GM21526 (cell line): ENCODE results near the gene STRN3.

ENCODE experiments used
- ATAC-seq: cut with Tn5 transposase; IDR thresholded peaks from one replicate; pipeline ENCODE4 v1.9.1; 2021; ENCODE audit warnings: moderate library complexity; ENCODE audit not compliant: unreplicated experiment, low FRiP score

The STRN3 gene

GRCh38 chr14:30876692-30877091 is 149.5 kb downstream of the STRN3 start:
- ATAC-seq: no peak

DNA sequence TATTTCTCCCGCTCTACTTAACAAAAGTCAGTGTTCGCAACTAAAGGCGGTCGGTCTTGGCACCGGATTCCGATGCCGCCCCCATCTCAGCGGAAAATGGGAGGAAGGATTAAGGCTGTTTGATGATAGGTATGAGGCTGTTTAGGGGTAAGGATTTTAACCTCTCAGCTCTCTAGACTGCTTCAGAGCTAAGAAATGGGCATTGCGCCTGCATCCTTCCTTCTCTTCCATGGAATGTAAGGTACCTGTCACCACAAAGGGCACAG is 150.5 kb downstream of the STRN3 start:
- no peak for ATAC-seq

DNA sequence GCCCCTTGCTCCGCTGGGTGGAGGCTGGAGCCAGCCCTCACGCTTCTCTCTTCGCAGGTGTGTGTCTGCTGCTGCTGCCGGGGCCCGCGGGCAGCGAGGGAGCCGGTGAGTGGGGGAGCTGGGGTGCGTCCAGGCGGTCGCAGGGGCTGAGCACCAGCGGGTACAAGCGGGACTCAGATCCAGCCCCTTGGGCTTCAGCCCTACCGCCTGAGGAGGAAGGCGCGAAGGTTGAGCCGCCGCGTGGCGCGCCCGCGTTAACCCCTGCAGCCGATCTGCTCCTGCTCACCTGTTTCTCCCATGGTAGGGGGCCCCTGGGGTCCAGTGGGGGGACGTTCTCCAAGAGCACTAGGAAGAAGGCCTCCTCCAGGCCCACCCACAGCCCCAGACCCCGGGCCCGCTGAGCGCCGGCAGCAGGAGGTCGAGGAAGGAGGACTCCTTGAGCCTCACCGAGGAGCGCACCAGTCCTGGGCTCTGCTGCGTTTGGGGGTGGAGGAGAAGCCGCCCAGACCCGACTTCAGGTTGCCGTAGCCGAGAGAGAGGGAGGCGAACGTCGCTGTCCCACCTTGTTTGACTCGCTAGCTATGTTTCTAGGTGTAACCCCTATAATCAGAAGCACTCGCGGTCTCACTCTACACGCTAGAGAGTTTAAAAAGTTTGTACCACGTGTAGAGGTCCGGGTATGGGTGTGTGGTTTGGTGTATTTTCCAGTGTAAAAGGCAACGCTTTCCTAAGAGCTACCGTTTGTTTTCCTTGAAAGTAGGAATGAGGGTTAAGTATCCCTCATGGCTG is 151.0 kb downstream of the STRN3 start:
- peak; percentile 29 for ATAC-seq

DNA sequence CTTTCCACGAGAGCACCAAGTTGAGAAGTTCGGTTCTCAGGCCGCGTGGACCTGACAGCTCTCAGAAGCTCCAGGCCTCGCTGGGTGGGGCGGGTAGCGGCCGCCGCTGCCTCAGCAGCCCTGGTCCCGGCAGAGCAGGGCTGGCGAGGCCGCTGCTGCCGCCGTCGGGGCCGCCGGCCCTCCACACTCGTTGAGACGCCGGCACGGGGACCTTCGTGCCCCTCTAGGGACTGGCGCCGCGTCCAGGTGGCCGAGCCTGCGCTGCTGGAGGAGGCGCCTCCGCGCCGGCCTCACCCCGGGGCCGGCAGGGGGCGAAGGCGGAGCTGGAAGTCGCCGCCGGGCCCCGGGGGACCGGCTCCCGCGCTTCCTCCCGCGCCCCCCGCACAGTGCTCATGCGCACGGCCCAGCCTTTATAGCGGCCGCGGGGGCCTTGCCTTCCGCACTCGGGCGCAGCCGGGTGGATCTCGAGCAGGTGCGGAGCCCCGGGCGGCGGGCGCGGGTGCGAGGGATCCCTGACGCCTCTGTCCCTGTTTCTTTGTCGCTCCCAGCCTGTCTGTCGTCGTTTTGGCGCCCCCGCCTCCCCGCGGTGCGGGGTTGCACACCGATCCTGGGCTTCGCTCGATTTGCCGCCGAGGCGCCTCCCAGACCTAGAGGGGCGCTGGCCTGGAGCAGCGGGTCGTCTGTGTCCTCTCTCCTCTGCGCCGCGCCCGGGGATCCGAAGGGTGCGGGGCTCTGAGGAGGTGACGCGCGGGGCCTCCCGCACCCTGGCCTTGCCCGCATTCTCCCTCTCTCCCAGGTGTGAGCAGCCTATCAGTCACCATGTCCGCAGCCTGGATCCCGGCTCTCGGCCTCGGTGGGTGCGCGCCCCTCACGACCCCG is 151.8 kb downstream of the STRN3 start, which contains the start of gene COCH:
TSS of gene COCH (plus strand) at position 440 of the 879 bp plus-strand sequence. CDS start at position 820, 380 bp downstream.
- ATAC-seq: peak; percentile 76

DNA sequence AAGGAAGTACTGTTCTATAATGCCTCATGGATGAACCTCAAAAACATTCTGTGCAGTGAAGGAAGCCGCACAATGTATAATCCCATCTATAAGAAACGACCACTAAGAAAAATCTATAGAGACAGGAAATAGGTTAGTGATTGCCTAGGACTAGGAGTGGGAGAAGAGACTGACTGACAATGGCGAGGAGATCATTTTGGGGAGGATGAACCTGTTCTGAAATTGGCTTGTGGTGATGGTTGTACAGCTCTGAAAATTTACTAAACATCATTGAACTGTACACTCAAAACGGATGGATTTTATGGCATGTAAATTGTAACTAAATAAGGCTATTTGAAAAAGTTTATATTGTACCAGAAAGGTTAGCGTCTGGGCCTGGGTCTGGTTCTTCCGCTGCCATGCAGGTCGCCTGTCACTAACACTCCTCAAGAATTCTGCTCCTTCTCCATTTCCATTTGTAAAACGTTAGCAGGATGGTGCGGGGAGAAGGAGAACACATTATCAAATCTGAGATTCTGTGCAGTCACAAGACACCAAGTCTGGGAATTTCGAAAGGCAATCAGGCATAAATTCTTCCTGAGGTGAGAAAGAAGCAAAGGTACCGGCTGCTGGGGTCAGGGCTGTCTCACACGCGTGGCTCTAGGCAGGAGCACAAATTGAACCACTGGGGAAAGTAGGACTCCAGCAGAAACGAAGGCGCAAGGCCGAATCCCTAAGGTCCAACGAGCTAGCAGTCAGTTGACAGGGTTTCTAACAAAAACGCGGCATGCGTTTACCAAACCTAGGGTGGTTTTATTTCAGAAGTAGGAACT is 152.7 kb downstream of the STRN3 start:
- ATAC-seq: no peak

DNA sequence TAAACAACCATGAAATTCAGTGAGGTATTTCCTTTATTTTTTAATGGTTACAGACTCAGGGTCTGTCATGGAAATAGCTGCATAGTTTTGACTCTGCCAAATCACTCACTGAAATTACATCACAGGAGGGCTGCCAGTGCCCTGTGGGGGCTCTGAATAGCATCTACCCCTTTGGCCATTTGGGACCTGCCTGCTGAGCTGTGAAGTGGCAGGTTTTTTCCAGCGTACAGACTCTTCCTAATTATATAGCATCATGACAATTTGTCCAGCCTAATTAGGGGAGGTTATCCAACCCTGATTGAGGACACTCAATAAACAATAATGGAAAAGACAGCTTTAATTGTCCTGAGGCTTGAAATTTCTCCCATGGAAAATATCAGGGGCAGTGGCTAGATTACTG is 153.6 kb downstream of the STRN3 start:
- ATAC-seq: no peak

- ATAC-seq: no peak
These were observed 156.5 kb downstream of the STRN3 start for GRCh38 chr14:30869551-30870155.

GRCh38 chr14:30868736-30869135 is 157.4 kb downstream of the STRN3 start:
- ATAC-seq: no peak

GRCh38 chr14:30864934-30865333 is 161.2 kb downstream of the STRN3 start:
- ATAC-seq: no peak

- ATAC-seq: no peak
These were observed 165.0 kb downstream of the STRN3 start for GRCh38 chr14:30861200-30861599.

GRCh38 chr14:30855345-30856037 is 170.7 kb downstream of the STRN3 start:
- ATAC-seq: peak; percentile 45

- ATAC-seq: peak; percentile 53
These were observed 171.7 kb downstream of the STRN3 start for GRCh38 chr14:30854492-30854891.

DNA sequence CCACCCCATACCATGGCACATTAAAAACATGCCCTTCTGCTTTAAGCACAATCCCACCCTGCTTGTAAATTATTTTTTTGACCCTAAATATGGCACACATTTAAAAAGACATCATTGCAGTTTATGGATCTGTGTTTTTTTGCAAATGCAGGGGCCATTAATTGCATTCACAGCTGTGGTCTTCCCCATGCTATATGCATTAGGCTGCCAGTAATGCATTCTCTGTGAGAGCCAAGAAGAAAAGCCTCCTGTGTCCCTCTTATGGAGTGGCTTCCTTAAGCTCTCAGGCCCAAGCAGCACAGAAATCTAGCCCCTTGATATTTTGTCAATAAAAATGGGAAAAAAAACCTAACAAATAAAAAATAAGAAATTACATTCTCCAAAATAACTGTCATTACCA is 172.2 kb downstream of the STRN3 start:
- no peak for ATAC-seq

DNA sequence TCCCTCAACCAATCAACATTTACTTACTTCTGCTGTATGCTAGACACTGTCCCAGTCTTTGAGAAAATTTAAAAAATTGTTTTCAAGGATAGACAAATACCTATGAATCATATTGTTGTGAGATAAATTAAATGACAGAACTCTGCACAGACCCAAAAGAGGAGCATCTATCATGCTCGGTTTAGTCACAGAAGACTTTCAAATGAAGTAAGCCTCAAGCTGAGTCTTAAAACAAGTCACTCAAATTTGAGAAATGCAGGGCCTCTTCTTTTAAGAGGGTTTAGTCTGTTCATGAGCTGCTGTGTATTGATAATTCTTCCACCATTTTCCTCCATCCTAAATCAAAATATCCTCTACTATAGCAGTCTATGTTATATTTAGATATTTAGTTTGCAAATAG is 176.2 kb downstream of the STRN3 start:
- no peak for ATAC-seq

- ATAC-seq: peak; percentile 94
These were observed 176.8 kb downstream of the STRN3 start for GRCh38 chr14:30849354-30849753.

DNA sequence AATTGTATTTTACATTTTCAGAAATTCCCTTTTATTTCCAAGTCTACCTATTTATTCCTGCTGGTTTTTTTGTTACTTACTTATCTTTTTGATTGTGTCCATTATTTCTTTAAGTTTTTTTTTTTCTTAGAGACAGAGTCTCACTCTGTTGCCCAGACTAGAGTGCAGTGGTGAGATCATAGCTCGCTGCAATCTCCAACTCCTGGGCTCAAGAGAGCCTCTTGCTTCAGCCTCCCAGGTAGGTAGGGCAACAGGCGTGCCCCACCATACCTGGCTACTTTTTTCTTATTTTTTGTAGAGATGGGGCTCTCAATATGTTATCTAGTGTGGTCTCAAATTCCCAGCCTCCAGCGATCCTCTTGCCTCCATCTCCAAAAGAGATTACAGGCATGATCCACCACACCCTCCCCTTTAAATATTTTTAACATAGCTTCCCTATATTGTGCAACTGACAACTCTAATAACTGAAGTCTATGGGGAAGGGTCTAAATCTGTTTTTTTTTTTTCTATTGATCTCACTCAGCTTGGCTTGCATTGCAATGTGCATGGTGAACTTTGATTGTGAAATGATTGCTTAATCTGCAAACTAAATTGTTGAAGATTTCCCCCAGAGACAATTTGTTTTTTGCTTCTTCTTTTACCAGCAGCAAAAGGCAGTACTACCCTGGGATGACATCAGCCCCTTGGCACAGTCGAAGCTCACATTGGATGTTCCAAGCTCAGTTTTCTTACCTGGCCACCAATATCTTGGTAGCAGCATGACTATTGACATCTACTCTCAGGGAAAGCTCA is 177.5 kb downstream of the STRN3 start:
- no peak for ATAC-seq
